GM18505 (cell line): ENCODE measurements around the gene PSD4.
A peak's percentile ranks its signal among the peaks of the same experiment; 100 is the strongest.

Source experiments
- ATAC-seq: cut with Tn5 transposase; IDR thresholded peaks from one replicate; pipeline ENCODE4 v1.9.1; 2021; ENCODE audit not compliant: unreplicated experiment
- POLR2A ChIP-seq: IDR thresholded peaks from 4 replicates; pipeline ENCODE4 v1.6.1; 2011; ENCODE audit warnings: borderline replicate concordance; ENCODE audit not compliant: insufficient read depth, insufficient read length; ENCODE audit errors: extremely low read depth

PSD4 gene

DNA sequence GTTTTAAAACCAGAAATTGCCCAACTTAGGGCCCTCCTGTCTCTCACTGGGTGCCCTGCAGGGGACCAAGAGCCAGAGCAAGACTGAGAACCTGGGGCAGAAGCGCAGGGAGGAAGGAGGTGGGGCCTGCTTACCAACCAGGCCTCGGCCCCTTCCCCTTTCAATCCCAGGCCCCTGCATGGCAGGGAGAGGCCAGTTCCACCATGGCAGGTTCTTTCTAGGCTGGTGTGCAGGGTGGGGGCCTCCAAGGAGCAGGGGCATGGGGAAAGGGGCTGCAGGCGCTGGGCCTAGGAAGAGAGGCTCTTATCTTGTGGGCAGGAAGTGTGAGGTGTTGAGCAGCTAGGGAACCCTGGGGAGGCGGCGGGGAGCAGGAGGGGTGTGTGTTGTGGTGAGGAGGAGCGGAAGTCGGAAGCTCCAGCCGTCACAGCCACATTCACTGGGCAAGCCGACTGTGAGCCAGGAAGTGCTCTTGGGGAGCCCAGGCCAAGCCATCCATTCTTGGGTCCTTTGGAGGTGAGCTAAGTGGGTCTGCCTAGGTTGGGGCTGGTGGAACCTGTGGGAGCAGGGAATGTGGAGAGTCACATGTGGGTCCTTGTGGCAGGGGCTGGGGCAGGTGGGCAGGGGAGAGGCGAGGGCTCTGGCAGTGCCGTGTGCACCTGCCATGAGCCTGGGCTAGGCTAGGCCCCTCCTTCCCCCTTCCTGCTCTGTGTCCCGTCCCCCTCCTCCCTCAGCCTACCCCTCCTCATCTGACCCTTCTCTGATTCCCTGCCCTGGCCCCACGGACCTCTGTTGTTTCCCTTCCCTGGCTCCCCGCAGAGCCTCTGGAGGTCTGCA is at the start of gene PSD4:
Gene PSD4 (plus strand): TSS at position 430 of the 834 bp plus-strand sequence. CDS start 8,486 bp downstream, outside the sequence.
- TF ChIP-seq POLR2A, result peak; percentile 95
- ATAC-seq, result peak; percentile 80

- ATAC-seq, result peak; percentile 52
Observed at GRCh38 chr2:113124181-113124961, 49.4 kb upstream of the PSD4 start.

GRCh38 chr2:113124984-113125855 is 48.6 kb upstream of the PSD4 start:
- peak; percentile 16 for ATAC-seq
- no peak for TF ChIP-seq POLR2A

More at GRCh38 chr2:113124181-113124961, 49.4 kb upstream of the PSD4 start:
- no peak for TF ChIP-seq POLR2A

DNA sequence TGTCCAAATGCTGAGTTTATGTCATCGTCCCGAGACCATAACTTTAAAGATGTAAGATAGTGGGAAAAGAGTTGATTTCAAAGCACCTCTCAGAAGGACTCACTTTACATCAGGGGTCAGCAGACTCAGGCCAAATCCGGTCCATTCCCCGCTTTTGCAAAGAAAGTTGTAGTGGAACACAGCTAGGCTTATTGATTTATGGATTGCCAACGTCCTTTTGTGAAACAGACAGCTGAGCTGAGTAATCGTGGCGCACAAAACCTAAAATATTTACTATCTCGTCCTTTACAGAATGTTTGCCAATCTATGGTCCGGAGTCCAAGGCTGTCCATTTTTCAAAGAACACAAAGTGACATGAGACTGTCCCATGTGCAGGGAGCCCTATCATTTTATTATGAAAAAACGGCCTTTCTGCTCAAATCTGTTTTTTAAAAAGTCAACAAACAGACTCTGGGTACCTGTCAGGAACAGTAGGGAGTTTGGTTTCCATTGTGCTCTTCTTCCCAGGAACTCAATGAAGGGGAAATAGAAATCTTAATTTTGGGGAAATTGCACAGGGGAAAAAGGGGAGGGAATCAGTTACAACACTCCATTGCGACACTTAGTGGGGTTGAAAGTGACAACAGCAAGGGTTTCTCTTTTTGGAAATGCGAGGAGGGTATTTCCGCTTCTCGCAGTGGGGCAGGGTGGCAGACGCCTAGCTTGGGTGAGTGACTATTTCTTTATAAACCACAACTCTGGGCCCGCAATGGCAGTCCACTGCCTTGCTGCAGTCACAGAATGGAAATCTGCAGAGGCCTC is 46.7 kb upstream of the PSD4 start, which contains the start of gene IL1RN:
Gene IL1RN (plus strand): TSS at position 754 of the 801 bp plus-strand sequence. CDS start 27 bp downstream, at position 781.
- ATAC-seq, result no peak
- TF ChIP-seq POLR2A, result no peak

- TF ChIP-seq POLR2A, result no peak
- ATAC-seq, result no peak
Observed at GRCh38 chr2:113127646-113128570, 45.9 kb upstream of the PSD4 start.

- no peak for ATAC-seq
- TF ChIP-seq POLR2A, result no peak
Observed at GRCh38 chr2:113129519-113130078, 44.2 kb upstream of the PSD4 start.

DNA sequence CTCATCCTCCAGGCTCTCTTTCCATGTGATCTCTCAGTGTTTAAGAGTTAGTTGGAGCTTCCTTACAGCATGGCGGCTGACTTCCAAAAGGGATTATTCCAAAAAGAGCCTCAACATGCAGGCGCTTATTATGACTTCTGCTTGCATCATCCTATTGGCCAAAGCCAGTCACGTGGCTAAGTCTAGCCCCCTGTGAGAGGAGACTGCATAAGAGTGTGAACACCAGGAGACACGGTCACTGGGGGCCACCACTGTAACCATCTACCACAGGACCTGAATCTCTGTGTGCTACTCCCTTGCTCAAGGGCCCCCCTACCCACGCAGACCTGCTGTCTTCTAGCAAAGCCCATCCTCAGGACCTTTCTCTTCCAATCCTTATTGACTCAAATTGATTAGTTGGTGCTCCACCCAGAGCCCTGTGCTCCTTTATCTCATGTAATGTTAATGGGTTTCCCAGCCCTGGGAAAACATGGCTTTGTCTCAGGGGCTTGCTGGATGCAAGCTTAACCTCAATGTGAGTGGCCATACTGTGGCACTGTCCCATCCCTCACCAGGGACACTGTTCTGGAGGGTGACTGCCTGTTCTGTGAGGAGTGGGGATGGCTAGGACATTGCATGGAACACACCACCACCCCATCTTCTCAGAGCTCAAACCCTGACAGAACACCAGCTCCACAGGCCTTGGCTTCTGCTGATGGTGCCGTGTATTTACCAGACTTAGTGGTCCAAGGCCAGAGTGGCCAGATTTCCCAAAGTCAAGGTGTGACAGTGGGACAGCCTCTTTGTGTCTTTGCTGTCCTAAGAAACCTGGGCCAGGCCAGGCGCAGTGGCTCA is 42.2 kb upstream of the PSD4 start:
- no peak for ATAC-seq
- no peak for TF ChIP-seq POLR2A

DNA sequence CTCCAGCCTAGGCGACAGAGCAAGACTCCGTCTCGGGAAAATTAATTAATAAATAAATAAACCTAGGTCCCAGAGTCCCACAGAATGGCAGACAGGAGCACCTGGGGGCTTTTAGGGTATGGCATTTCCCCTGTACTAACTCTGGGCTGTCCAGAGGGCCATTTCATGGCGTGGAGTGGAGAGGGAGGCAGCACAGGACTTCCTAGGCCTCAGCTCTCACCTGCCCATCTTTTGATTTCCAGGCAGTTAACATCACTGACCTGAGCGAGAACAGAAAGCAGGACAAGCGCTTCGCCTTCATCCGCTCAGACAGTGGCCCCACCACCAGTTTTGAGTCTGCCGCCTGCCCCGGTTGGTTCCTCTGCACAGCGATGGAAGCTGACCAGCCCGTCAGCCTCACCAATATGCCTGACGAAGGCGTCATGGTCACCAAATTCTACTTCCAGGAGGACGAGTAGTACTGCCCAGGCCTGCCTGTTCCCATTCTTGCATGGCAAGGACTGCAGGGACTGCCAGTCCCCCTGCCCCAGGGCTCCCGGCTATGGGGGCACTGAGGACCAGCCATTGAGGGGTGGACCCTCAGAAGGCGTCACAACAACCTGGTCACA is 41.3 kb upstream of the PSD4 start:
- ATAC-seq, result no peak

DNA sequence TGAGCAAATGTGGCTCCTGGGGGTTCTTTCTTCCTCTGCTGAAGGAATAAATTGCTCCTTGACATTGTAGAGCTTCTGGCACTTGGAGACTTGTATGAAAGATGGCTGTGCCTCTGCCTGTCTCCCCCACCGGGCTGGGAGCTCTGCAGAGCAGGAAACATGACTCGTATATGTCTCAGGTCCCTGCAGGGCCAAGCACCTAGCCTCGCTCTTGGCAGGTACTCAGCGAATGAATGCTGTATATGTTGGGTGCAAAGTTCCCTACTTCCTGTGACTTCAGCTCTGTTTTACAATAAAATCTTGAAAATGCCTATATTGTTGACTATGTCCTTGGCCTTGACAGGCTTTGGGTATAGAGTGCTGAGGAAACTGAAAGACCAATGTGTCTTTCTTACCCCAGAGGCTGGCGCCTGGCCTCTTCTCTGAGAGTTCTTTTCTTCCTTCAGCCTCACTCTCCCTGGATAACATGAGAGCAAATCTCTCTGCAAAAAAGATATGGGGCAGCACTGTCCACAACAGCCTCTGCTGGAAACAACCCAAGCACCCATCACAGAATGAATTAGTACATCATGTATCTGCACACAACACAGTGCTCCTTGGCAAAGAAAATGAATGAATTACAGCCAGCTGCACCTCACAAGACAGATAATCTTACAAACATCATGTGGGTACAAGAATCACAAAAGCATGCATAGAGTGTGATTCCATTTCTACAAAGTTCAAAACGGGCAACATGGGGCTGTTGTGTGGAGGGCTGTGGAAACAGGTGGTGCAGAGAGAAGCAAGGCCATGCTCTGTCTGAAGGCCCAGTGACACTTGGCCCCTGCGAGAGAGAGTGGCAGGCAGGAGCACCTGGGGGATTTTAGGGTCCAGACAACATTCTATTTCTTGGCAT is 39.8 kb upstream of the PSD4 start:
- no peak for TF ChIP-seq POLR2A
- no peak for ATAC-seq

More for the DNA sequence above, 41.3 kb upstream of the PSD4 start:
- no peak for TF ChIP-seq POLR2A

DNA sequence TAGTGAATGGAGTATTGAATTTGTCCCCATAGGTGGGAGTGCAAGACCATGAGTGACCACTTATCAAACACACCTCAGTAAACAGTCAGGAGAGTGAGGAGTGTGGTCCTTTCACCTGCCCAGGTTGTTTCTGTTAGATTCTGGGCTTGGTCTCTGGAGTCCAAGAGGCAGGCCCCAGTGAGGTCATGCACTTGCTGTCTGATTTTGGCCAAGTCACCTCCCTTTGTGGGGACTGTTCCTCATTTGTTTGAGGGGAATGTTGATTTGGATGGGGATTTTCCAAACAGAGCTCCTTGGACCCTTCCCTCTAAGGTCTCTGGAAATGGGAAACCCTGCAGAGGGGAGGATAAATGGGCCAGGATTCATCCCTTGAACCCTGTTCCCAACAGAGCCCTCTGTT is 39.1 kb upstream of the PSD4 start:
- TF ChIP-seq POLR2A, result no peak

More for the DNA sequence above, 39.1 kb upstream of the PSD4 start:
- no peak for ATAC-seq
